Skeletal muscle satellite cell (primary cell): ENCODE data around the gene TMED5.
"Not testable (repeated sequence)": the region's sequence is repeated elsewhere in the genome, so short reads cannot be mapped to it uniquely, and the experiment has no call there.

Experiments
- H3K27me3 ChIP-seq: 2 replicates; pipeline ENCODE4 v1.7.0; 2013; ENCODE audit warnings: low read length; ENCODE audit not compliant: control insufficient read depth, insufficient read depth
- H3K36me3 ChIP-seq: 2 replicates; pipeline ENCODE4 v1.7.0; 2013; ENCODE audit warnings: mild to moderate bottlenecking, control low read depth, low read length; ENCODE audit not compliant: insufficient read depth
- H3K4me1 ChIP-seq: 2 replicates; pipeline ENCODE4 v1.7.0; 2013; ENCODE audit warnings: low read length; ENCODE audit not compliant: control insufficient read depth, insufficient read depth
- H3K4me2 ChIP-seq: 2 replicates; pipeline ENCODE4 v1.7.0; 2013; ENCODE audit warnings: mild to moderate bottlenecking, low read length
- H3K4me3 ChIP-seq: 2 replicates; pipeline ENCODE4 v1.7.0; 2013; ENCODE audit warnings: low read length
- H3K9ac ChIP-seq: 2 replicates; pipeline ENCODE4 v1.7.0; 2013; ENCODE audit warnings: mild to moderate bottlenecking, low read depth, low read length, moderate library complexity
- H3K9me3 ChIP-seq: replicated peaks from 2 replicates; pipeline ENCODE4 v1.7.0; 2013; ENCODE audit warnings: mild to moderate bottlenecking, control low read depth, low read length

The TMED5 gene

GRCh38 chr1:93199150-93199549 is 18.9 kb upstream of the TMED5 start:
- H3K27me3 ChIP-seq = no peaks in the 10 kb centered on the region
- H3K4me3 ChIP-seq = no peak overlapping the region
- no peak overlapping the region for H3K4me2 ChIP-seq
- H3K9me3 ChIP-seq = no peaks in the 10 kb centered on the region
- H3K36me3 ChIP-seq = peaks cover 19% of the 10 kb centered on the region
- H3K9ac ChIP-seq = no peak overlapping the region
- H3K4me1 ChIP-seq = no peaks in the 10 kb centered on the region

- Histone ChIP-seq H3K36me3 (peaks cover 19% of the 10 kb centered on the region), H3K4me1 (no peaks in the 10 kb centered on the region), H3K9me3 (no peaks in the 10 kb centered on the region), H3K27me3 (no peaks in the 10 kb centered on the region), H3K9ac (no peak overlapping the region), H3K4me3 (no peak overlapping the region), H3K4me2 (no peak overlapping the region)
Observed at GRCh38 chr1:93196591-93196990, 16.4 kb upstream of the TMED5 start.

- no peaks in the 10 kb centered on the region for H3K9me3 ChIP-seq
- H3K9ac ChIP-seq = no peak overlapping the region
Observed at GRCh38 chr1:93194231-93194990, 14.2 kb upstream of the TMED5 start.

GRCh38 chr1:93190432-93190831 is 10.2 kb upstream of the TMED5 start:
- no peaks in the 10 kb centered on the region for H3K27me3 ChIP-seq
- H3K4me3 ChIP-seq = no peak overlapping the region
- H3K4me2 ChIP-seq = no peak overlapping the region
- H3K9me3 ChIP-seq = no peaks in the 10 kb centered on the region
- no peaks in the 10 kb centered on the region for H3K4me1 ChIP-seq
- H3K9ac ChIP-seq = no peak overlapping the region
- H3K36me3 ChIP-seq = peaks cover 12% of the 10 kb centered on the region

More at GRCh38 chr1:93194231-93194990, 14.2 kb upstream of the TMED5 start:
- H3K4me3 ChIP-seq = no peak overlapping the region
- no peaks in the 10 kb centered on the region for H3K27me3 ChIP-seq
- H3K4me2 ChIP-seq = no peak overlapping the region
- no peaks in the 10 kb centered on the region for H3K4me1 ChIP-seq
- peaks cover 15% of the 10 kb centered on the region for H3K36me3 ChIP-seq

GRCh38 chr1:93186667-93187066 is 6.5 kb upstream of the TMED5 start:
- H3K9ac ChIP-seq = no peak overlapping the region
- peaks cover 1% of the 10 kb centered on the region for H3K4me1 ChIP-seq
- H3K27me3 ChIP-seq = no peaks in the 10 kb centered on the region
- H3K9me3 ChIP-seq = no peaks in the 10 kb centered on the region
- H3K4me2 ChIP-seq = no peak overlapping the region
- H3K36me3 ChIP-seq = peaks cover 4% of the 10 kb centered on the region
- H3K4me3 ChIP-seq = no peak overlapping the region

- Histone ChIP-seq H3K9me3 (no peaks in the 10 kb centered on the region), H3K36me3 (peaks cover 8% of the 10 kb centered on the region), H3K4me1 (peaks cover 14% of the 10 kb centered on the region), H3K4me3 (peak within 1 kb of the TSS; percentile 95), H3K9ac (peak within 1 kb of the TSS; percentile 97), H3K27me3 (no peaks in the 10 kb centered on the region), H3K4me2 (peak within 1 kb of the TSS; percentile 89)
Observed at GRCh38 chr1:93180723-93181613, 755 bp upstream of the TMED5 start, which contains the start of gene CCDC18. Gene CCDC18 (plus strand): TSS chr1:93180724. CDS start chr1:93183362, 2,638 bp downstream.

GRCh38 chr1:93178418-93178817 is 1.8 kb downstream of the TMED5 start:
- H3K27me3 ChIP-seq = no peaks in the 10 kb centered on the region
- H3K9ac ChIP-seq = peak overlapping the region; percentile 97
- H3K9me3 ChIP-seq = no peaks in the 10 kb centered on the region
- H3K4me1 ChIP-seq = peaks cover 14% of the 10 kb centered on the region
- peak overlapping the region; percentile 89 for H3K4me2 ChIP-seq
- peaks cover 16% of the 10 kb centered on the region for H3K36me3 ChIP-seq
- H3K4me3 ChIP-seq = peak overlapping the region; percentile 94

- Histone ChIP-seq H3K4me3 (peak overlapping the region; percentile 94), H3K4me2 (peak overlapping the region; percentile 89), H3K36me3 (peaks cover 16% of the 10 kb centered on the region), H3K27me3 (no peaks in the 10 kb centered on the region), H3K9me3 (no peaks in the 10 kb centered on the region), H3K4me1 (peaks cover 14% of the 10 kb centered on the region), H3K9ac (peak overlapping the region; percentile 97)
Observed at GRCh38 chr1:93177991-93178390, 2.2 kb downstream of the TMED5 start.

GRCh38 chr1:93174638-93175037 is 5.6 kb downstream of the TMED5 start:
- not testable (repeated sequence) for H3K9me3 ChIP-seq, H3K4me3 ChIP-seq, H3K27me3 ChIP-seq, H3K9ac ChIP-seq, H3K4me2 ChIP-seq
- peaks cover 16% of the 10 kb centered on the region for H3K36me3 ChIP-seq
- H3K4me1 ChIP-seq = peaks cover 23% of the 10 kb centered on the region

- Histone ChIP-seq H3K4me3 (no peak overlapping the region), H3K9ac (no peak overlapping the region), H3K4me2 (no peak overlapping the region), H3K36me3 (peaks cover 16% of the 10 kb centered on the region), H3K9me3 (no peaks in the 10 kb centered on the region), H3K4me1 (peaks cover 19% of the 10 kb centered on the region), H3K27me3 (no peaks in the 10 kb centered on the region)
Observed at GRCh38 chr1:93172778-93173177, 7.4 kb downstream of the TMED5 start.

GRCh38 chr1:93171549-93172034 is 8.6 kb downstream of the TMED5 start:
- Histone ChIP-seq H3K4me1 (peaks cover 11% of the 10 kb centered on the region), H3K9ac (no peak overlapping the region), H3K4me3 (no peak overlapping the region), H3K9me3 (no peaks in the 10 kb centered on the region), H3K27me3 (no peaks in the 10 kb centered on the region), H3K36me3 (peaks cover 14% of the 10 kb centered on the region), H3K4me2 (no peak overlapping the region)
